HG02759 (cell line): ENCODE measurements around the gene BLACAT1.
"Not testable (repeated sequence)": the region's sequence is repeated elsewhere in the genome, so short reads cannot be mapped to it uniquely, and the experiment has no call there.

Source experiments
- ATAC-seq: cut with Tn5 transposase; IDR thresholded peaks from one replicate; pipeline ENCODE4 v1.9.1; 2021; ENCODE audit warnings: mild to moderate bottlenecking, moderate library complexity; ENCODE audit not compliant: unreplicated experiment

The BLACAT1 gene

DNA sequence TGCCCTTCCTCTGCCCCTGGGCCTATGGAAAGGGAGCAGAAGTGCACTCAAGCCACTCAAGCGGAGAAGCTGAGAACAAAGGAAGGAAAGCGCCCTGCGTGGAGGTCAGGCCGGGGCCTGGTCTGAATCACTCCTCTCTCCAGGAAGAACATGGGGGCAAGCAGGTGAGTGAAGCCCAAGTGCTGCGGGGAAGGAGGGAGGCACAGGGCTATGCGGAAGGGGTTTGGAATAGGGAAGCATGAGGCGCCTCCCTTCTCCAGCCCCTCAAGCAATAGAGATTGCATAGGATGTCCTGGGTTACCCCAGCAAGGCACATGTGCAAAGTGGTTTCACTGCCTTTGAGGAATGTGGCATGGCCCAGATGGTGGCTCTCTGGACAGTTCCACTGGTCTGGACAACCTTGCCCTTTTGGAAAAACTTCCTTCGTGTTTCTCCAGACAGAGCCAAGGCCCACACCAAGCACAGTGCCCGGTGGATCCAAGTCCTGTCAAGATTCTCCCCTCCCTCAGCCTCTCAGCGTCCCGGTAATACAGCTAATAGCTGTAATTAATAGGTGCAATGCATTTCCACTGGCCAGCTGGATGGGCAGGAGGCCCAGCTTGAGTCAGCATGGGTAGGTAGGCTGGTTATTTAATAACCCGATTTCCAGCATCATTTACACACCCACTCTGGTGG lies 13.7 kb downstream of the BLACAT1 start:
- ATAC-seq, result no peak

DNA sequence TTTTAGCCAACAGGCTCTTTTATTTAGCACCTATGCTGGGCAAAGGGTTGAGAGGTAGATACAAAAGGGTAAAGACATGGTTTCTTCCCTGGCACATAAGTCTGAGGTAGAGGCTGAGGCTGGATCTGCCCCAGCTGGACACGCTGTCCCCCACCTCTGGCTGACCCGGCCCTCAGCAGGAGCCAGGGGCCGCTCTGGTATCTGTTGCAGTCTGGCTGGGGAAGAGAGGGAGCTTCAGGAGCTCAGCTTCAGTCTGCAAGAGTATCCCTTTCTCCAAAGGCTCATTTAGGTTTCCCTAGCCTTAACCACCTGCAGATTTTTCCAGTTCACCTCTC lies 14.2 kb downstream of the BLACAT1 start:
- ATAC-seq, result no peak

DNA sequence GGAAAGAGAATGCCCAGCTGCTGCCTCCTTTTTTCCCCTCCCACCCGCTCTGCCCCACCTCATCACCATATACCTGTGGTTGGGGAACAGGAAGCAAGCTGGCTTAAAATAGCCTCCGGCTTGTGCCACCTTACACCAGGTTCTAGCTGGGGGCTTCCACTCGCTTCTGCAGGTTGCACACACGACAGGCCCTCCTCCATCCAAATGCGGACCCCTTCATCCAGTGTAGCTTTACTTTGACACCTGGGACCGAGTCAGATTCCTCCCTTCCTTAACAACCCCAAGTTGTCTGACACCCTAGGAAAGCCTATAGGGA lies 14.6 kb downstream of the BLACAT1 start:
- ATAC-seq, result no peak

DNA sequence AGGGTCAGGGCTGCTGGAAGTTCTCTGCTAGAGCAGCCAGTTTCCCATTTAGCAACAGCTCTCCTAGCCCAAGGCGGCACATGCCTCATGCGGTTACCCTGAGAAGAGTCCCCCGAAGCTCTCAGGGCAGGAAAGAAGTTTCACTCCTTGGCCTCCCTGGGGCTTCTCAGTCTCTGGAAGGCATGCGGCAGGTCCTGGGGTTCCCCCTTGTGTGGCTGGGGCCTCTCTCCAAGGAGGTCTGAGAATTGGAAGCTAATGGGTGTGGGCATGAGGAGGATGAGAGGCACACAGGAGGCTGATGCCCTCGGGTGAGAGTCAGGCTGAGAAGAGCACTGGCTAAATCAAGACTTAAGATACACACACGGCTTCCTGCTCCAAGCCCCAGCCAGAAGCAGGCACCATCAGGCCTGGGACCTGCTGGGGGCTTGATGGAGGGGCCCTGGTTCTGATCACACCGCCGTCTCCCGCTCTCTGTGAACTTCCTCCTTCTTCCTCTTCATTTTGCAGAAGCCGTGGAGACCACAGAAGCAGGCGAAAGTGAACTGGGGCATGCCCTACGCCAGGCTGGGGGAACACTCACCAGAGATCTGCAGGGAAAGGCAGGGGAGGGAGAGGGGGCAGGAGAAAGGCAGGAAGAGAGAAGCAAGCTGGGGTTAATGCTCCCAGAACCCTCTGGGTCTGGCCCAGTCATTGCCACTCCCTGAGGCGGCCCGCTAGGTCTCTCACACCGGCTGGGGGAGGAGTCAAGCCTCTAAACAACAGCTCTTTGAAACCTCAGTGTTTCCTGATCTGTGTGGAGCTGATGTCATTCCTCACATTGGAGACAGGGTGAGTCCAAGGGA lies 15.1 kb downstream of the BLACAT1 start:
- ATAC-seq, result peak; percentile 71

DNA sequence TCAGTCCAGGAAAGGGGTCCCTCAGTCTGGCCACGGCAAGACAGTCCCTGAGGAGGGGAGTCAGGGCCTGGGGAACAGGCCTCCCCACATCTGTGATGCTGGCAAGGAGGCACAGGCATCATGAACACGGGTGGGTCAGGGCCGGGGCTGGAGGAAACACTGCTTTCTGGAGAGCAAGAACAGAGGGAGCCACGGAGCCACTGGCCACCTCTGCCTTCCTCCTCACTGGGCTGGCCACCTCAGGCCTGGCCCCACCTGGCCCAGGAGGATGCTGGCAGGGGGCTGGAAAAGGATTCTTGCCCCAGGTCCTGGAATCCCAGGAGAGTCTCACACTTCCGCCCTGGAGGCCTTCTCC lies 15.7 kb downstream of the BLACAT1 start:
- no peak for ATAC-seq

DNA sequence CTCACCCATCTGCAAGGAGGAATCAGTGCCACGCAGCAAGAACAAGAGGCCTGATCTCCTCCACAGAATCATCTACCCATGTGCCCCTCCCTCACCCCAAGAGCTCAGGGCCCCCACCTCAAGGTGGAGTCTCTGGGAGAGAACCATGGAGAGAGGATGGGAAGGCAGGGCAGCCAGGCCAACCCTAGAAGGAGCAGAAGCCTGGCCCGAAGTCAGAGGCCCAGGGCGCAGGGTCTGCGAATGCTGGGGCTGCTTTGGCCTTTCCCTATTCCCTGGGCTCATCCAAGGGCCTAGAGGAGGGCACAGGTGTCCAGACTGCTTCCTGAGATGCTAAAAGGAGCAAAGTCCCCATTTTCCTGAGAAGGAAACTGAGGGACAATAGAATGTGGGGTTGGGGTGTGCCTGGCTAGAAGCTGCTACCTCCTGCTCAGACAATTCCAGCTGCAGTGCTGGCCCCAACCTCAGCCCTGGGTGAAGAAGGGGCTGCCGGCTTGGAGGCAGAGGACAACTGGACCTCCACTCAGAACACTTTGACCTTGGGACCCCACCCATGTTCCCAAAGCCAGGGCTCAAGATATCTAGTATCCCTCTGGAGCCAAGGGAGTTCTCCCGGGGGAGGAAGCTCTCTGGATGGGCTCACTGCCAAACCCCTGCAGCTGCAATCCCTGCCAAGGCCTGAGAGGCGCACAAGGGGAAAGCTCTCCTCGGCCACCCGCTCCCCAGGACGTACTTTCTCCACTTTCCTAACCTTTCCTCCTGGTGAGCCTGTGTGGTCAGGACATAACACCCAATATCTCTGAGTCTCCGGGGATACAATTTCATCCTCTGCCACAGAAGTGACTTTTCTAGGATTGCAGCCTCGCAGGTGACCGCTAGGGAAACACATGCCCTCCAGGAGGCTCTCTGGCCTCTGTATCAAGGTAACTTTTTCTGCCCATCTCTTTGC lies 17.4 kb downstream of the BLACAT1 start:
- ATAC-seq, result no peak

DNA sequence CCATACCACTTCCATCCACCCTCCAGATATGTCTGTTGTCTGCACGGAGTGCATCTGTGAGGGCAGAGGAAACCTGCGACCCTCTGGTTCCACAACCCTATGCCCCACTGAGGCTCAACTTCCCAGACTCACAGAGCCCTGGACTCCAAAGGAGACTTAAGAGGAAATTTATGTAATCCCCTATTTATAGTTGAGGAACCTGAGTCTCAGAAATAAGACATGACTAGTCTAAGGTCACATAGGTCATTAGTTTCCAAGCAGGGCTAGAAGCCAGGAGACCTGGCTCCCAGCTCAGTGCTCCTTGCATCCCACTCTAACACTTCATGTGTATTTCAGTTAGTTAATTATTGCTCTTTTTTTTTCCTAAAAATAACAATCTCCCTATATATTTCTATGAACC lies 18.3 kb downstream of the BLACAT1 start:
- ATAC-seq, result no peak

DNA sequence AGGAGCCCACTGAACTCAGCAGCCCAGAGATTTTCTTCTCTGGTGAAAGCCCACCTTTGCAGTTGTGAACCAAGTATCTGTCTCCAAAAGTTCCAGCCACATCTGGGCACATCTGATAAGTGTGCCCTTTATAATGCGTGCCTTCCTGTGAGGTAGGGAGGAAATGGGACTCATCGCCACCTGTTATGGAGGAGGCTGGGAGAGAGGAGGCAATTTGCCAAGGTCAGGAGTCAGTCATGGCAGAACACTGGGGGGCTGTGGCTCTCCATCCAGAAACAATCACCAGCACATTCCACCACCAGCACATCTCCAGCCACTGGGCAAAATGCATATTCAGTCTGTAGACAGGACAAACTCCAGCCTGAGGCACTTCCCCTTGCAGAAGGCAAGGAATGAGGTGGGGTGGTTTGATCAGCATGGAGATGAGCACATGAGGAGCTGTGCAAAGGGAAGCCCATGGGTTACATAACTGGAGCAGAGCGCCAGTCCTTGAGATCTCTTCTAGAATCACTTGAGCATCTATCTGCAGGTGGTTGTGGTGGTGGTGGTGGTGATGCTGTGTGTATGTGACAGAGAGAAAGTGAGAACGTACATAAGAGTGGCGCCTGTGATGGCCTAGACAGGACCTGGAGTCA lies 19.0 kb downstream of the BLACAT1 start:
- ATAC-seq, result no peak

DNA sequence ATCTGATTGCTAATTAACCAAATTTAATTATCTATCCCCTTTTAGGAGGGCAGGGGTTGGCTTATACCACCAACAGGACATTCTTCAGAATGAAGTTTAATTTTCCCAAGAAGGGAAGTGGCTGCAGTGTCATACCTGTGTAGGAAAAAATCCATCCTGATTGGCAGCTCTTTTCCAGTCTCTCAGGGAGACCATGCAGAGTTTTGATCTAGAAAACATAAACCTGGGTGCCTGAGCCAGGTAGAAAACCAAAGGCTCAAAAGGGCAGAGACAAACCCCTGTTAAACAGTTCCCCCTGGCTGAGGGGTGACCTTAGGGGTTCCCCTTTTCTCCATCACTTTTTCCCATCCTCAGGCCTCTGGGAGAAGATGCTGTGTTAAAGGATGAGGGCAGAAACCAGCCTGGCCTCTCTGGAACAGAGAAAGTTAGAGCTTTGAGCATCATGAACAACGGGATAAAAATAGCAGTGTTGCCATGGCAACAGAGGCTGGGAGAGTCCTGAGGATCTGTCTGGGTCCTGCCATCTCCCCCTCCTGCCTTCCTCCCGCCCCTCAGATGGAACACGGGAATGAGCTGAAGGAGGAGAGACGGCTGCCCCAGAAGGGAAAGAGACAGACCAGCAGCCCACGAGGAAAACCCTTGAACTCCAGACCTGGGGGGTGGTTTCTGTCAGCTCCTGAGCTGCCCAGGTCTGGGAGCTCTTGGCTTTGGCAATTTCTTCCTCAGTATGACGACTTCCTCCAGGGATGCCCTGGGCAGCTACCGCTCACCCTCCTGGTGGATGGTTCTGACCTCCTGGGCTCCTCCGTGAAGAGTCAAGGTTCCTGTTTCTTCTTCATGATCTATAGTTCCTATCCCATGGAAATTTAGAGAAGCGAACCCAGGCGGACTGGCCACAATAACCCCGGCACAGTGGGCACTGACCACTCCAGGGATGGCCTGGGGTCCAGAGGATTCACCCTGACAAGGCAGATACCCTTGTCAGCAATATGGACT lies 20.0 kb downstream of the BLACAT1 start:
- ATAC-seq, result no peak

DNA sequence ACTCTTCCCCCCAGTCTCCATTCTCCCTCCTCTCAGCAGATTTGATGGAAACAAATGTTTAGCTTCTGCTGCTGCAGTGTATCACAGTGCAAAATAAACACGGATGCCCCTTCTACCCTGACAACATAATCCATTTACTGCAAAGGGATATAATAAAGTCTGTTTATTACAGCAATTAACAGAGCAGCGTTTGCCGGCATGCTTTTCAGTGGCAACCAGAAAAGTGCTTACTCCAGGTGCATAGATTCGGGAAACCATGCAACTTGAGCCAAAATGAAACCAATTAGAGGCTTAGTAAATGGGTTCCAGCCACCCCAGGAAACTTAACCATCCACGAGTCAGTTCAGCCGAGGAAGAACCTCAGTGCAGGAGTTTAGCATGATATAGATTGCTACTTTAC lies 21.1 kb downstream of the BLACAT1 start:
- no peak for ATAC-seq

DNA sequence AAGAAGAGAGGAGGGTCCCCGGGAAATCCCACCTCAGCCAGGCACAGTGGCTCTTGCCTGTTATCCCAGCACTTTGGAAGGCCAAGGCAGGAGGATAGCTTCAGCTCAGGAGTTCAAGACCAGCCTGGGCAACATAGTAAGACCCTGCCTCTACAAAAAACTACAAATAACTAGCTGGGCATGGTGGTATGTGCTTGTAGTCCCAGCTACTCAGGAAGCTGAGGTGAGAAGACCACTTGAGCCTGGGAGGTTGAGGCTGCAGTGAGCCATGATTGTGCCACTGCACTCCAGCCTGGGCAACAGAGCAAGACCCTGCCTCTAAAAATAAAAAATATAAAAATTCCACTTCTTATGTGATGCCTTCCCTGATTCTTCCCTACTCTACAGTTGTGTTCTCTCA lies 23.2 kb downstream of the BLACAT1 start:
- not testable (repeated sequence) for ATAC-seq

DNA sequence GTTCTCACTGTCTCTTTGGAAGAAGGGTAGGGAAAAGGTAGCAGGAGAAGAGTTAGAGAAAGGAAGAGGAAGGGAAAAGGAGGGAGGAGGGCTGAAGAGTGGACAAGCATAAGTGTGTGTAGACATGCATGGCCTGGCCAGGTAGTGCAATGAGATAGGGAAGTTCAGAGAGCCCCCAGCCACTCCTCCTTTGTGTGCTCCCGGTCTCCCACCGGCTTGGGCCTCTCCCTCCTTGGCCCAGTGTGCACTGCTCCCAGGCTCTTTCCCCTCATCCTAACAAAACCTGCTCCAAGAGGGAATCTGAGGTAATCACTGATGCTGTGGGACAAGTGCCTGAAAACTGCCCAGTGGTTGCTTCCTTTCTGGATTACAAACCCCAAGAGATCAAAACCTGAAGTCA lies 23.7 kb downstream of the BLACAT1 start:
- no peak for ATAC-seq

DNA sequence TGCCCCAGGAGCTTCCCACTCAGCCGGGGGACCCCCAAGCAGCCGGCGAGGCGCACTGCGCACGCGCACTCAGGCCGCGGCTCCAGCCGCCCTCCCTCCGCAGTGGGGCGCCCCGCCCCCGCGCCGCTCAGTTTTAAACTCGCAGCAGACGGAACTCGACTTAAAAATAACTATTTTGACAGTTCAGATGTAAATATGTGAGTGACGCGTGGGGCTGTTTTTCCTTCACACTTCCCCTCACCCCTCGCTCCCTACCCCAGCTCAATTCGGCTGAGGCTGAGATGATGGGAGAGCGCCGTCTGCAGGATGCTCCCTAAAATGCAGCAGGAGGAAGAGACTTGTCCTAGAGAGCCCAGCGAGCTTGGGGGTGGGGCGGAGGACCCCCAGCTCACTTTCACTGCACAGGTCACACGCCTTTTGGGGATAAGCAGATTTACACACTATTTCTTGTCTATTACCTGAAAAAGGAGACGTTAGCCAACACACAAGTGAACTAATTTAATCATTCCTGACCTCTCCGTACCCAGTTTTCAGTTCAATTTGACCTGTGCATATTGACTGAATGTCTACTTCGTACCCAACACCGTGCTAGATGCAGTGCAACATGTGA lies 25.0 kb downstream of the BLACAT1 start:
- no peak for ATAC-seq

DNA sequence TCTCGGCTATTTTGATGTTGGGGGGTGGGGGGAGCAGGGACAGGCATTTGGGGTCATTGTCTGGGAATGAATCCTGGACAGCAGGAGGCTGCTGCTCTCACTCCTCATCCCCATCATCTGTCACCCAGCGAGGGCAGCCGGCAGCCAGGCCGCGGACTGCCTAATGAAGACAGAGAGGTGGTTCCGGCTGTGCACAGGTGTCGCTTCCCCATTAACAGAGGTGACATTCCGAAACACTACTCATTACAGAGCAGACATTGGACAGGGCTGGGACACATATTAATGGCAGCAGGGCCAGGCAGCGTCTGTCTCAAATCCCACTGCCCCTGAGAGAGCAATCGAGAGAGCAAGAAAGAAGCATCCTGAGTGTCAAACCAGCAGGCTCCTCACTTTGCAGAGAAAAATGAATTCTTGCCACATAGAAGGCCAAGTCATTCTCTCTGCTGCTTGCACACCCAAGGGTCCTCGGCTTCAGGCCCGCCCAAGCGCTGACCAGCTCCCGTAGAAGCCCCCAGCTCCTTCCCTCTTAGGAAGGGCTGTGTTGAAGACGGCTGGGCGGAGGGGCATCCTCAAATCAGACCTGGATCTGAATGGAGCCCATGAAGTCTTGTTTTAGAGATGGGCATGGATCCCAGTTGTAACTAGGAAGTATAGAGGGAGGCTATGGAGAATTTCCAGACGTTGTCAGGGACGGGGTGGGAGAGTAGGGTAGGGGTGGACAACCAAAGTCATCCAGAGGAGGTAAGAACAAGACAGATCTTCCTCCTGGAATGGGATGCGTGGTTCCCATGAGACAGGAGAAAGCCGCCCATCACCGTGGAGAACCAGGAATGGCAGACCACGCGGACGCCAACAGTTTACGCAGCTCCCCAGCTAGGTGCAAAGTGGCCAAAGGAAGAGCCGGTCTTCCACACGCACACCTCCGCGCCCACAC lies 25.8 kb downstream of the BLACAT1 start:
- no peak for ATAC-seq

DNA sequence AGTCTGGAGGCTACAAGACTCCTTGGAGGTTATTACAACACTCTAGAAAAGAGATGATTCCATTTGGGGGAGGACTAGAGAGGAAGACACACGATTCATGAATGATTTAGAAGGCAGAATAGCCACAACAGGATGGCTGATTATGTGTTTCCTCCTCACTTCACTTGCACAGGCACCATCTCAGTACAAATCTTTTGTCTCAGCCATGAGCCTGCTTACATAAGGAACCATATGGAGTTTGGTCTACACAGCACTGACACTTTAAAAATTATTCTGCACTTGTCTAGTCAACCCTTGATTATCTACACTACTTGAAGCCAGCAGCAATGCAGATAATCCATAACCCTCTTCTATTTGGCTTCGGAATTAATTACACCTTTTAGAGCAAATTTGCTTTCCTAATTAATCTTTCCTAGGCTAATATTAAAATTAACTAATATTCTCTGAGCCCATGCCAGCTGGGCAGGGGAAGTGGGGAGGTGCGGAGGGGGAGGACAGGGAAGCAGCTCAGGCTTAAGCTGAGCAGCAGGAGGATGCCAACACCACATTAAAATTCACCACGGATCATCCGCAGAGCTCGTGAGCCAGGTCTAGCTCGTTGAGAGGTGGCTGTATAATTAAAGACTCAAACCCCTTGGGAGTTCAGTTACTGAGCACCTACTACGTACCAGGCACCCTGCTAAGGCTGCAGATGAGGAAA lies 30.8 kb downstream of the BLACAT1 start:
- no peak for ATAC-seq

DNA sequence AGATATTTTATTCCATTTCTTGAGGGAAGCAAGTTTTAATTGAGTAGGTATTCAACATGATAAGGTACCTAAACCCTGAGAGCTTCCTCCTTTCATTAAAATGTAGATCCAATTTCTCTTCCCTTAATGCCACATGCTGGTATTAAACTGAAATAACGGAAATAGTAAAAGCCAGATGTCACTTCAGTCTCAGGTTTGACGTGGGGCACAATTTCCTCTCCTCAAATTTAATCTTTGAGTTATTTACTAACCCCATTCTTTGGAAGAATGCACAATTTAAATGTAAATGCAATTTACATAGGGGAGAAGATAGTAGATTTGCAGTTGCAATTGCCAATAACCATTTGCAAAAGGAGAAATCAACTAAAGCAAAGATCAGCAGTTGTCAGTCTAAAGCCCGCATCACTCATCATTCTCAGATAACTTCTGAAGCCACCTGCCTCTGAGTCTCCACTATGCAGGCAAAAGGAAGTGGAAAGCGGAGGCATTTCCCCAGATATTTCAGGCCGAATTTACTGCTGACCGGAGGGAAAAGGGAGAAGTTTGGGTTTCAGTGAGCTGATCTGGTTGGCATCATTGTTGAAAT lies 31.9 kb downstream of the BLACAT1 start:
- no peak for ATAC-seq

DNA sequence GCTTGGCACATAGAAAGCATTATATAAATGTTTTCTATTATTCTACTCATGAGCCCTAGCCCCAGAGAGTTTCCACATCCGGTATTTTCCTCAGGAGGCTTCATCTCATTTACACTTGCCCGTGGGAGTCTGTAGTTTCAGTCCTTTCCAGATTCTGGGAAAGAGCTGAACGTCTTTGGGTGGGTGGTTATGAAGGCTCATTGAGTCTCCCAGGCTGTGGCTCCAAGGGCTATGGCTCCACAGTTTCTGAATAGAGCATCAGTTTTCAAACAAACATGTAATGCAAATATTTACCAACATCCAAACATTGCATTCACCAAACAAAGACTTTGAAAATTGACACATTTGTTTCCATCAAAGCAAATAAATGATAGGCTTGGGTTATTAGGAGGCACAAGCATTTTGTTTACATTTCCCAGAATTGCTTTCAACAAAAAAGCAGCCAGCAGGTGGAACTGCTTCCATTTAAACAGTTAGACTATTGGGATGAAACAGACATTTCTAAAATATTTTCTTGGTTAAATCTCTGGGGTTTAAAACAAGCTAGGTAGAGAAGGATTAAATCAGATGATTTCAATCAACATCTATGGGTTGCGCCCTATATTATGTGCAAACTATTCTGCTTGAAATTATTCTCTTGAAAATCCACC lies 32.7 kb downstream of the BLACAT1 start:
- ATAC-seq, result no peak
